DLD1 (cell line): Measurements from ENCODE around the gene PCDH17.

Experiments used
- in situ Hi-C: cut with HindIII; loops from 2 replicates; pipeline ENCODE4 v1.10.0; 2017; ENCODE audit warnings: low sequenced_read_pairs

The PCDH17 gene

DNA sequence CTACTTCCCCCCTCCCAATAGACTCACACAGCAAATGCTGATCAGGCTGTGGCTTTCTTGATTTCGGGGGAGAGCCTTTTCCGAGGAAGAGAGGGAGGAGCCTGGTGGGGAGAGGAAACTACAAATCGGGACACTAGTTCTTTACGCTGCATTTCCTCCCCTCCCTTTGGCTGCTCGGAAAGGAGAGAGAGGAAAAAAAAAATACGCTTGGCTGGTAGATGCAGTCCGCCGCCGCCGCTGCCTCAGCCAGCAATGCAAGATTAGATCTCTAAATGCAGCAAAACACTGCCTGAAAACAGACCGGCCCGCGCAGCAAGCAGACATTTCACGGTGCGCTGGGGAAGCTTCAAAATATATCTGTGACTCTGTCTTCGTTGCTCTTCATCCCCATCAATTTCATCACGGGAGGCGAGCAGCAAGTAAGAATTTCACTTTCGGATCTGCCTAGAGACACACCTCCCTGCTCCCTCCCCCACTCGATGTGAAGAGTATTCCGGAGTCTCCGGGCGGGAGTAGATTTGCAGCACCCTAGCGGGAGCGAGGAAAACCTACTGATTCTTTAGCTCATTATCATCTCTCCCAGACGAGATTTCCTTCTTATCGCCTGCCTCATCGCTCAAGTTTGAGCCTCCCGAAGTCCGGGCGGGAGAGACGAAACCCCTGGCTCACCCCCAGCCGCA lies at the start of gene PCDH17:
Gene PCDH17 (plus strand): TSS at position 149 of the 680 bp plus-strand sequence. CDS start 803 bp downstream, outside the sequence.
- in situ Hi-C loops, result no loop called here

DNA sequence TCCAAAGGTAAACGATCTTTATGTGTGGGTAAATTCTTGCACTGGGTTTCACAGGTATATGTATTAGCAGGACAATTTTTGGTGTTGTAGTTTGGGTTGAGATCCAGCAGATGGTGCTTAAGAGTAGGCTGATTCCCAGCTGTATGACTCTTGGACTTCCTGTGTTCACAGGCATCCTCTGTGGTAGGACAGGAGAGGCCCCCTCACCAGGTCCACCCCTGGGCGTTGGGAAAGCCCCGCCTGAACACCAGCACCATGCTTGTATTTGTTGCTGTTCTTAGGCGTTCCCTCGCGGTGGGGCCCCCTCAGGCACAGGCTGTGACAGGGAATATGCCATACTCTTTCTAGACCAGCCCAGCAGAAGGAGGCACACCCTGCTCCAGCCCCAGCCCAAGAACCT lies 49.5 kb upstream of the PCDH17 start:
- in situ Hi-C loops, result no loop called here

DNA sequence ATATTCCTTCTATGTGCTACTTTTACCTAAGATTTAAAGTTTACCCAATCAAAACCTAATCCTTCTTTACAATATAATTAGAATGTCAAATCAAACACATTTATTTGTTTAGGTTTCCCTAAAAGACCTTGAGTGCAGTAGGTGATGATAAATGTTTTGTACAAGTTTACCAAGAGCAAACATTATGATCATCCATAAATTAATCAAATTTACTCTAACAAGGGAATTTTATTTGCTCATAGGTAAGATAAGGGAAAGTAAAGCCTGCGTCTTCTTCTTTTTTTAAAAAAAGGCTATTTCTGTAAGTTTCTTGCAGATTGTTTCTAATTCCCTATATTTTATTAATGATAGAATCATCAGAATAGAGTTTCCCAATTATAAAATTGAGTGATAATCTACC lies 48.0 kb upstream of the PCDH17 start:
- in situ Hi-C loops, result no loop called here

DNA sequence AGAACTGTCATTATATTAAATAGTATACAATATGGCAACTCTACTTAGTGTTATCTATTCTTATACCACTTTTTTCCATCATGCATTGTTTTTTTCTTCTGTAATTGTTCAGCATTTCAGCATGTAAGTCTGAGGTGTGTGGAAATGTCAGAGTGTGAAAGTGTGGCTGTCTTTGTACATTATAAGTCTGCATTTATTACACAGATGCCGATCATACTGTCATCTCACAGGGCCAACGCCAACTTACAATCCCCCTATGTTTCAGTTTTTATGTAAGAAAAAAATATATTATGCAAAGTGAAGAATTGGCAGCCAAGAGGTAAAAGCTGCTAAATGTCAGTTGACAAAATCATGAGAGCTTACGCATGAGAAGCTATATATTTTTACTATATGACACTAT lies 42.9 kb upstream of the PCDH17 start:
- in situ Hi-C loops, result no loop called here

DNA sequence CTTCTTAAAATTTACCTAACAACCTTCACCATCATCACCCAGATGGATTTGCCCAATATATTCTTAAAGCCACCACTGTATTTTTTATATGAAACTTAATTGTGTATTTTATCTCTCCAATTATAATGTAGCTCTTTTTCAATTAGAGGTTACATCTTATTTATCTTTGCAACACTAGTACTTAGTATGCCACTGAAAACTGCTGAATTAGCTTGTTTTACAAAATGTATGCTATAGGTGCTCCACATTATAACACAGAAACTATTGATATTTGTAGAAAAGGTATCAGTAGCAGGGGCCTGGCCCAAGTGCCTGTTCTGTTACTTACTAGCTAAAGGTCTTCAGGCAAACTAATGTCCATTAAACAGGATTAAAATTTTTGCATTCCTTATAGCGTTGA lies 35.8 kb upstream of the PCDH17 start:
- in situ Hi-C loops, result no loop called here

DNA sequence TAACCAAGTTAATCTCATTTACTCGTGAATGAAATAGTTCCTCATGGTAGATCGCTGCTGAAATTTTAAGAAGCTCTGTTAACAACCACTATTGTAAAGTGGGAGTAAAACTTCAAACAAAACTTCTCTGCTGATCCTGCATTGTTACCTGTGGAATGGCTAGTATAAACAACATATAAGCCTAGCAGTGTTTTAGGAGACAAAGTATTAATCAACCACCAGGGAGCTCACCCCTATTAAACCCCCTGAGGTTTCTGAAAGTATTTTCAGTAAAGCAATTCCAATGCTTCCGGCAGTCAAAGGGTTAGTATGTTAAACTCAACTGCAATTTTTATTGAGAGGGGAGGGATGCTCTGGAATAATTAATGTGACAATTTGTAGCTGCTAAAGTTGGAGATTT lies 30.0 kb upstream of the PCDH17 start:
- in situ Hi-C loops, result no loop called here

DNA sequence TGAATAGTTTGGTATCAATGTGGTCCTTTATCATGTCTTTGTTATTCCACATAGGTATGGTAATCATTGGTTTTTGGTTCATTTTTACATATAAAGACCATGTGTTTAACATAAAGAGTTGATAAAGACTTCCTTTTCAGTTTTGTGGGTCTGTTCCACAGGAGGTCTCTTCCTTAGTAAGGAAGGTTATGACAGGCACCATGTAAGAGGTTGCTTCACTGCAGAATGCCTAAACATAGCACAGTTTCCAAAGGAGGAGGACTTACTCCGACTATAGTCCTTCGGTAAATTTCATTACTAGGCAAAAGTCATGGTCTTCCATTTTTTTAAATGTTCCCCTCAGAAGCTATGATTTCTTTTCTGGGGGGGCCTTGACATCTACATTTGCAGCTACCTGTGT lies 27.1 kb upstream of the PCDH17 start:
- in situ Hi-C loops, result no loop called here

DNA sequence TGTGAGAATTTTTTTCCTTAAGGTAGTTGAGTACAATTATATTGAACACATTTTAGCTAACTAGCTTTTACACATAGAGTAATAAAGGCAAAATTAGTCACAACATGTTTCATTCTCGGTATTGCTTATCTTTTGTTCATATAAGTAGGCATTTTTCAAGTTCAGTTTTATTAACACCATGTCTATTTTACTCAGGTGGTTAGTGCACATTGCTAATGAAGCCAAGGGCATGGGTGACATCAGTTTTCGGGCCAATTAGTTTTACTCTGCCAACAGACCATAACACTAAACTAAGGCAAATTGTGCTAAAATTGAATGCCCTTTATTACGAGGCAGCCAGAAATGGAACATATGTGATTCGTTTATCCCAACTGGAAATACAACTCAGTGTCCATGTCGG lies 19.6 kb upstream of the PCDH17 start:
- in situ Hi-C loops, result no loop called here

GRCh38 chr13:57612568-57612967 lies 19.0 kb upstream of the PCDH17 start:
- in situ Hi-C loops, result no loop called here

- in situ Hi-C loops, result no loop called here
These were observed 6.7 kb upstream of the PCDH17 start for GRCh38 chr13:57624565-57625435.

DNA sequence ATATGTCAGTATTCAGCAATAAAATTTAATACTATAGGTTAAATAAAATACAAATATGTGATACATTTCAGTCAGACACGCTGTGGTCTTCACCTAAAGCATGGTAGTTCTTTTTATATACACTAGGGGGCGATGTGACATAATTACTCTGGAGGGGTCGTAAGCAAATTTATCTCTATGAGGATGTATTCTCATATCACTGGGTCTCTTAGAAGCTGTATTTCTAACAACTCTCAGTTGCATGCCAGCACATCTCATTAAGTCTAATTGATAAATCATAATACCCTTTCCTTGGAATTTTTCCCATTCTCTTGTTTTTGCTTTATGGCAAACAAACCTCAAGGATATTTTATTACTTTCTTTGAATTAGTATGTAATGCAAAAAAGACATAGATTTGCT lies 3.9 kb upstream of the PCDH17 start:
- in situ Hi-C loops, result no loop called here

DNA sequence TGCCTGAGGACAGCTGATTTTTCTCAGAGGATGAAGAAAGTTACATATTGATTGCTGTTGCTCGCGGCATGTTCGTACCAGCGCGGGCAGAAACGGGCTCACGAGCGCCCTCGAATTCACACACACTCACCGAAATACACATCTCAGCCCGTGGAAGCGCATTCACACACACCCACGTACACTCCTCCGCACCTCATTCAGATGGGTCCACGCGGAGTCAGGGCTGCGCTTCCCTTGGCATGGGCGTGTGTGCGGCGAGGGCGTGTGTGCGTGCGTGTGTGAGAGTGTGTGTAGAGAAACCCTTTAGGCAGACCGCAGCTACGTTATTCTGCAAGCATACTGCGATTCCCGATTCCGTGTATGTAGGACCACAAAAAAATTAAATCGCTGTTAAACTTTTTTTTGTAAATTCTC lies 2.1 kb upstream of the PCDH17 start:
- in situ Hi-C loops, result no loop called here

DNA sequence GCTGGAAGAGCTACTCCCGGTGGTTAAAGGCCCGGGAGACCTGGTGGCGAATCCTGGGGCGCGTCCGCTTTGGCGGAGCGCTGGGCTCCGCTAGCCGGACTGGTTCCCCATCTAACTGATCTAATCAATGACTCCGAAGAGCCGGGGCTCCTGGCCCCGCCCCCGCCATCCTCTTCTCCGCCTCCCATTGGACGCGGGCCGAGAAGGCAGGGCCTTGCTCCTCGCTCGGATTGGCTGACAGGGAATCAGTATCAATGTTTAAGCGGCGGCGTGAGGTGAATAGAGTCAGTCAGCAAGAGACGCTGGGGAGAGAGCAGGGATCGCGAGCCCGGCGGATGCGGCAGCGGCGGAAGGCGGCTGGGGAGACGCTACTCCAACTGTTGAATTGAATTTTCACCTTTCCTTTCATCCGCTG lies 1.7 kb upstream of the PCDH17 start:
- in situ Hi-C loops, result no loop called here

DNA sequence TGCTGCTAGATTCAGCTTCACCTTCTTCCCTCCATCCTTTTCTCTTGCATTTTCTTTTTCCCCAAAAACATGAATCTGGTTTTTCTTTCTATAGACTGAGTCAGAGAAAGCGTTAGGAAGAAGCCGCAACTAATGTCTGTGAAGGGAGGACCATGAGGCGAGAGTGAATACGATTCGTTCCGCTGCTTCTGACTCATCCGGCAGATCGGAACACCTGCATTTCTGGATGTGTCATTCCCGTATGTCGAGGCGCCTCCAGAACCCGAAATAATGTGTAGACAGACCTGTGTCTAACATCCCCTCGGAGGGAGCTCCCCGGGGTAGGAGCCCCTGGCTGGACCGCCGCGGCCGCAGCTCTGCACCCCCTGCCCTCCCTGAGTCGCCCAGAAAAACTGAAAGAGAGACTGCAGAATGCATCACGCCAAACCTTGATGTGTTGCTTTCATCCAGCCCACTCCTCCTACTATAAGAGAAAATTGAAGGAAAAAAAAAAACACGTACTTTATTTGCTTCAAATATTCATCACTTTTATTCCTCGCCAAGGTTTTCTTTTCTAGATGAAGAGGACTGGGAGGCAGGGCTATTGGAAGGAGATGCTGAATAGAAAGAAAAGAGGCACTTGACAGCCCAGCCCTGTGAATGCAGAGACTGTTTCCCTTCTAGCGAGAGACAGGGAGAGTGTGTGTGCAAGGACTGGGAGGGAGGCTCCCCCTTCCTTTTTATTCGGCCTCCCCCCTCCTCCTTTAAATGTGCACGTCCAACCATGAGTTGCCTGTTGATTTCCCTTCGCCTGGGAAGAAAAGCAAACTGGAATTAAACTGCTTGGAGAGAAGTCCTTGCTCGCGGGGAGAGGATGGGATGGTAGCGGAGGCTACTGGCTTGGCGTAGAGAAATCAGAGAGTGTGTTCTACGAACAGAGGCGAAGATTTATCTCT lies 616 bp upstream of the PCDH17 start:
- in situ Hi-C loops, result no loop called here

GRCh38 chr13:57632276-57633140 lies 964 bp downstream of the PCDH17 start:
- in situ Hi-C loops, result no loop called here

- in situ Hi-C loops, result no loop called here
These were observed 1.8 kb downstream of the PCDH17 start for GRCh38 chr13:57633141-57633949.

GRCh38 chr13:57633950-57634838 lies 2.6 kb downstream of the PCDH17 start:
- in situ Hi-C loops, result no loop called here

- in situ Hi-C loops, result no loop called here
These were observed 3.3 kb downstream of the PCDH17 start for GRCh38 chr13:57634839-57635165.
